ENCODE results near the gene TMOD2.

The TMOD2 gene

GRCh38 chr15:51720201-51720995 lies 31.0 kb upstream of the TMOD2 start:
- Histone ChIP-seq H3K4me3 (replicated peaks; ENCODE audit: low read depth, low read length) (no peak overlapping the region), H3K27me3 (replicated peaks; ENCODE audit: control insufficient read depth, insufficient read depth, low read length) (no peaks in the 10 kb centered on the region), H3K36me3 (ENCODE audit: control insufficient read depth, insufficient read depth, low read length) (peaks cover 5% of the 10 kb centered on the region)
- DNase-seq (ENCODE audit: extremely low read depth, insufficient read length) = no peak
- no peak for TF ChIP-seq CTCF (IDR thresholded peaks at IDR 0.05; ENCODE audit: insufficient read depth, low read length, poor library complexity, severe bottlenecking)

GRCh38 chr15:51721199-51721960 lies 30.0 kb upstream of the TMOD2 start:
- H3K27me3 ChIP-seq (replicated peaks; ENCODE audit: control insufficient read depth, insufficient read depth, low read length) = no peaks in the 10 kb centered on the region
- no peak for DNase-seq (ENCODE audit: extremely low read depth, insufficient read length)
- H3K36me3 ChIP-seq (ENCODE audit: control insufficient read depth, insufficient read depth, low read length) = peaks cover 5% of the 10 kb centered on the region
- H3K4me3 ChIP-seq (replicated peaks; ENCODE audit: low read depth, low read length) = no peak overlapping the region
- no peak for TF ChIP-seq CTCF (IDR thresholded peaks at IDR 0.05; ENCODE audit: insufficient read depth, low read length, poor library complexity, severe bottlenecking)

DNA sequence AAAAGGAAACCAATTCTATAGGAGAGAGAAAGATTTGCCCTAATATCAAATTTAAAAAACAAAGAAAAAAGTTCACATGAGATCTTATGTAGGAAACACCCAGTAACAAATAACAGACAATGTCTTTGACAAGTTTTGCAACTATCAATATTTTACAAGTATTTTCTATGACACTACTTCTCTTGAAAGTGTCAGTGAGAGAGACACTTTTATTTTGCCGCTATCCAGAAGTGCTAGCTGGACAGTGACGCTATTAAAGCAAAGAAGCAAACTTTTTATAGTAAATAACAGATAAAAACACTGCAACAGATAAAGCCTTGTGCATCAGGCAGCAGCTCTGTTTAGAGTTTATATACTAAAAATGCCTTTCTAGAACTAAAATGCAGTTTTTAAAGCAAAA lies 27.2 kb upstream of the TMOD2 start:
- Histone ChIP-seq H3K4me3 (replicated peaks; ENCODE audit: low read depth, low read length) (no peak overlapping the region), H3K27me3 (replicated peaks; ENCODE audit: control insufficient read depth, insufficient read depth, low read length) (no peaks in the 10 kb centered on the region), H3K36me3 (ENCODE audit: control insufficient read depth, insufficient read depth, low read length) (peaks cover 5% of the 10 kb centered on the region)
- TF ChIP-seq CTCF (IDR thresholded peaks at IDR 0.05; ENCODE audit: insufficient read depth, low read length, poor library complexity, severe bottlenecking) = no peak
- no peak for DNase-seq (ENCODE audit: extremely low read depth, insufficient read length)

- no peak overlapping the region for H3K4me3 ChIP-seq (replicated peaks; ENCODE audit: low read depth, low read length)
- TF ChIP-seq CTCF (IDR thresholded peaks at IDR 0.05; ENCODE audit: insufficient read depth, low read length, poor library complexity, severe bottlenecking) = no peak
- no peak for DNase-seq (ENCODE audit: extremely low read depth, insufficient read length)
- H3K36me3 ChIP-seq (ENCODE audit: control insufficient read depth, insufficient read depth, low read length) = peaks cover 5% of the 10 kb centered on the region
- no peaks in the 10 kb centered on the region for H3K27me3 ChIP-seq (replicated peaks; ENCODE audit: control insufficient read depth, insufficient read depth, low read length)
Measured at GRCh38 chr15:51724673-51725072, 26.7 kb upstream of the TMOD2 start.

DNA sequence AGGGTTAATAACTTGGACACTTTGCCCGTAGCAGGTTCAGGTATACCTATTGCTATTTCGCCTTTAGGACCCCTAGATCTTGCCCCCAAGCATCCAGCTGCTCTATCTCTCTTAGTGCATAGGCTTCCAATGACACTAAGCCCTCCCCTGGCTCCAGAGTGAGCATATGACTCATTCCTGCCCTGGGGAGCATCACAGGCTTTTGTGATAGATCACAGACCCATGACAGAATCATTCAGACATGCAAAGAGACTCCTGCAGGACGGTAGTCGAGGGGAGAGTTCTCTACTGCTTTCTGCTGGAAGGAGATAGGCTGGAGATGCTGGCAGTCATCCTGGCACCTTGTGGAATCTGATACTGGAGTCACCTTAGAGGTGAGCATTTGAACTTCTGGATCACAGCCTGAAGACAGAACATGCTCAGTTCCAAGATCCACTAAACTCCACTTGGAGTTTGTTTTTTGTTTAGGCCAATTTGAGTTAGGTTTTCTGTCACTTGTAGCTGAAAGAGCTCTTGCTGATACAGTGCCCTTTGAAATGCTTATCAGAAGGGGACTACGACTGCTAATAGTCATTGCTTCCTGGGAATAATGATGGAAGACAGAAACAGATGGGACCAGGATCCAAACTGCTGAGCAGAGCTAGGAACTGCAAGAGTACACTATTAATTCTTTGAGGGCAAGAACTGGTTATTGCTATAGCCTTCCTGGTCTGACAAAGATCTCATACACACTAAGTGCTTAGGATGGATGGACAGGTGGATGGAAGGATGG lies 24.9 kb upstream of the TMOD2 start:
- TF ChIP-seq CTCF (IDR thresholded peaks at IDR 0.05; ENCODE audit: insufficient read depth, low read length, poor library complexity, severe bottlenecking) = no peak
- Histone ChIP-seq H3K36me3 (ENCODE audit: control insufficient read depth, insufficient read depth, low read length) (no peaks in the 10 kb centered on the region; the same call in none of the 2 replicates), H3K27me3 (replicated peaks; ENCODE audit: control insufficient read depth, insufficient read depth, low read length) (no peaks in the 10 kb centered on the region), H3K4me3 (replicated peaks; ENCODE audit: low read depth, low read length) (no peak overlapping the region)
- peak; percentile 60 for DNase-seq (ENCODE audit: extremely low read depth, insufficient read length)

Measured in GM06990 (cell line).